HG03558 (cell line): ENCODE data around the gene MYO1D.
"Not testable (repeated sequence)": the region's sequence is repeated elsewhere in the genome, so short reads cannot be mapped to it uniquely, and the experiment has no call there.

Source experiments
- ATAC-seq: cut with Tn5 transposase; IDR thresholded peaks from one replicate; pipeline ENCODE4 v1.9.1; 2021; ENCODE audit warnings: moderate number of reproducible peaks; ENCODE audit not compliant: unreplicated experiment; ENCODE audit errors: extremely low read depth

MYO1D gene

DNA sequence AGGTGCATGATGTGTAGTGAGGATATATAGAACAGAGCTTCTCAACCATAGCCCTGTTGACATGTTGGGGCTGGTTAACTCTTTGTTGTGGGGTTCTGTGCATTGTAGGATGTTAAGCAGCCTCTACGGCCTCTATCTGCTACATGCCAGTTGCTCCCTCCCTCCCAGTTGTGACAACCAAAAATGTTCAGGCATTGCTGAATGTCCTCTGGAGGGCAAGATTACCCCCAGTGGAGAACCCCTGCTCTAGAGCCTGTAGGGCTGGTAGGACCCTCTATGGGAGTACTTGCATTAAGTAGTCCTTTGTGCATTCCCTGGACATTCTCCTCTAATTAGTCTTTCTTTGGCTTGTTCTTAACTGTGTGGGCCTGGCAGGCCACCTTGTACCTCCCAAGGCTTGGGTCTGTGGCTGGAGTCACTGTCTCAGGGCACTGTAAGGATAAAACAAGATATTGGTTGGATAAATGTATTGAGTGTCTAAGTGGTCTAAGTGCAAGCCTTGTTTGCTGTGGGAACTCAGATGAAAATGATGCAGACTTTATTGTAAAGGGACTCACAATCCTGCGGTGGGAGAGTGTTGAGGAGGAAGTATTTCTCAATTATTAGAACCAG is 19.8 kb upstream of the MYO1D start:
- ATAC-seq = no peak

DNA sequence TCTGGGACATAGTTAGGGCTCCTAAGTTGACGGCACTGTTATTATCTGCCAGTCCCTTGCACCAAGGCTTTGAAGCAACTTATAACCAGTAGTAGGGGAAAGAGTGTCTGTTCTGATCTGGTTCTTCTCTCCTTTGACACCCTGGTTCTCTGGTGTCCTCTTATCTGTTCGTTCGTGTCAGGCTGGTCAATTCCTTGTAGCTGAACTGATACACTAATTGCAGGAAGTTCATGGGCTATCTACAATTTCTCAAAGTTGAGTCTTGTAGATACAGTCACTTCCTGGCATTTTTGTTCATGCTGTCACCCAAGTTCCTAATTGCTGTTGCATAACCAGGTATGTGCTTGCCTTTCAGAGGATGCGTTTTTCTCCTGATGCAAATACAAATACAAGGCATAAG is 17.3 kb upstream of the MYO1D start:
- ATAC-seq = no peak

DNA sequence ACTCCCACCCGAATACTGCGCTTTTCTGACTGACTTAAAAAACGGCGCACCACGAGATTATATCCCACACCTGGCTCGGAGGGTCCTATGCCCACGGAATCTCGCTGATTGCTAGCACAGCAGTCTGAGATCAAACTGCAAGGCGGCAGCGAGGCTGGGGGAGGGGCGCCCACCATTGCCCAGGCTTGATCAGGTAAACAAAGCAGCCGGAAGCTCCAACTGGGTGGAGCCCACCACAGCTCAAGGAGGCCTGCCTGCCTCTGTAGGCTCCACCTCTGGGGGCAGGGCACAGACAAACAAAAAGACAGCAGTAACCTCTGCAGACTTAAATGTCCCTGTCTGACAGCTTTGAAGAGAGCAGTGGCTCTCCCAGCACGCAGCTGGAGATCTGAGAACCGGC is 10.5 kb upstream of the MYO1D start:
- not testable (repeated sequence) for ATAC-seq

DNA sequence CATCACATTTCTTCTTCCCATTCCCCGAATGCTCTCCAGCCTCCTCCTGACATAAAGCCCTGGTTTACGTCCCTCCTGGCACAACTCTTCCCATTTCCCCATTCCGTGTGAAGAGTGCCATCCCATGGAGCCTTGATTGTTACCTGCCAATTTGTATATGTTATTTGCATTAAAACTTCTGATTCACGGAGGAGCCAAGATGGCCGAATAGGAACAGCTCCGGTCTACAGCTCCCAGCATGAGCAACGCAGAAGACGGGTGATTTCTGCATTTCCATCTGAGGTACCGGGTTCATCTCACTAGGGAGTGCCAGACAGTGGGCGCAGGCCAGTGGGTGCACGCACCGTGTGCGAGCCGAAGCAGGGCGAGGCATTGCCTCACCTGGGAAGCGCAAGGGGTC is 10.0 kb upstream of the MYO1D start:
- not testable (repeated sequence) for ATAC-seq

DNA sequence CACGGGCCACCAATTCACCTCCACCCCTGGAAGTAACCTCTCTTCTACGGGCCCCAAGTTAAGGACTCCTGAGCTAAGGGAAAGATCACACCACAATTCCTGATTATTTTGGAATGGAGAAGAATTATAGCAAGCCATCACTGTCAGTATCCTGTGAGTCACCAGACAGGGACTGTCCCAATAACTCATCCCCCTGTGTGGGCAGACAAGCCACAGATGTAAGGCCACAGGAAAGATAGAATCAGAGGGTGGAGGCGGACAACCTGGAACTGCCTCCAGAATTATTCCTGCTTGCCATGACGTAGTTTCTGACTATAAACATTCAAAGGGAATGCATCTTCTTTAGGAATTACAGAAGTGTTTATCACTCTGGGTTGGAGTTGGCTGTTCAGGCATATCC is 5.8 kb upstream of the MYO1D start:
- ATAC-seq = no peak

DNA sequence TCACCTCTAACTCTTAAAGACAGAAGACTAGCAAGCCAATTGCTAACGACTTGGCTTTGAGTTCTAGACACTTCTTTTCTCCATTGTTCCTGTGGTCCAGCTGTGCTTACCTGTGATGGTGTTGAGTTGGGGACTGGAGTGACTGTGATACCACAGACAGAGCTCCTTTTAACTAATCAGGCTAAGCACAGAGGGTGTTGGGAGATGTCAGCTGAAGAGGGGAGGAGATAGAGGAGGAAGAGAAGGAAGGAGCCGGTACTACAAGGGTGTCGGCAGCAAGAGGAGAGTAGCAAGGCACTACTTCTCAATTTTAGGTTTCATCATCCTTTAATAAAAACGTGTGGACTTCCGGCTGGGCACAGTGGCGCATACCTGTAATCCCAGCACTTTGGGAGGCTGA is 5.1 kb upstream of the MYO1D start:
- ATAC-seq = no peak

DNA sequence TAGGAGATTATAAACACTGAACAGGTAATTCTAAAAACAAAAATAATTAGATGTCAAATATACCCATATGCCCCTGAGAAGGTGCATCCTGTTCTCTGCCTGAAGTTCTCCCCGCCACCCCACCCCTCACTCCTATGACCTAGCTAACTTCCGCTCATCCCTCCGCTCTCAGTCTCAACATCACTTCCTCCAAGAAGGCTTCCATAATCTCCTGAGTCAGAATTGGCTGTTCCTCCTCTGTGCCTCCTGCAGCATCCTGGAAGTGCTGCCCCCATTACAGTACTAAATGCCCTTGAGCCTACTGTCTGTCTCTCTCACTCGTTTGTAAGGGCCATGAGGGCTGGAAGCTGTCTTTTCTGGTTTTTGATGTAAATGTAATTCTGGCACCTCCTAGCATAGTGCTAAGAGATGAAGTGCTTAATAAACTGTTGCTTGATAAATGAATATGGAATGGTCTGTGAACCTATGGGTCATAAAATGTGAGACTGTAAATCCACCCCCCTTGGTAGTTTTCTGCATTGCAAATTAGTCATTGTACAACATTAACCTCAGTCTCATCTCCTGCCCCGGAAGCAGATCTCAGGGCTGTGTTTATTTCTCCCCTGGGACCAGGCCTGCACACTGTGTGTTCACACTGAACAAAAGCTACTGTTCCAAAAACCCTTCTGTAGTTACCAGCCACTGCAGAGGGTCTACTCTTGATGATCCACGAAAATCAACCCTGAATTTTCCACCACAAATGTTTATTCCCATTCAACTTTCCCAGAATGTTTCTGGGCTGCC is 3.9 kb upstream of the MYO1D start:
- no peak for ATAC-seq

DNA sequence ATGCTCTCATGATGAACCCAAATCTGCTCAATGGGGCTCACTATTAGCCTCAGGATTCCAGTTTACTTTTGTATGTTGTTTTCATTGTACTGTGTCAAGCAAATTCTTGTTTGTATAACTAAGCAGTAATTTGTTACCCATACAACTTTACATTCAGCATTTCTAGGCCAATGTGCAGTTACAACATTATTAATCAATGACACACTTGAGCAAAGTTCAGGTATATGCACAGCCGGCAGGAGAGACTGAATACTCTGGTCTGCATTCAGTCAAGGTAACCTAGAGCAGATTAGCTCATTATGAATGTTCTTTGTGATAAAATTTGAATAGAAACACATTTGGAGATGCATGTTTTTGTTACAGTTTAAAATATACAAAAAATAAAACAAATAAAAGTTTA is 2.2 kb upstream of the MYO1D start:
- no peak for ATAC-seq

DNA sequence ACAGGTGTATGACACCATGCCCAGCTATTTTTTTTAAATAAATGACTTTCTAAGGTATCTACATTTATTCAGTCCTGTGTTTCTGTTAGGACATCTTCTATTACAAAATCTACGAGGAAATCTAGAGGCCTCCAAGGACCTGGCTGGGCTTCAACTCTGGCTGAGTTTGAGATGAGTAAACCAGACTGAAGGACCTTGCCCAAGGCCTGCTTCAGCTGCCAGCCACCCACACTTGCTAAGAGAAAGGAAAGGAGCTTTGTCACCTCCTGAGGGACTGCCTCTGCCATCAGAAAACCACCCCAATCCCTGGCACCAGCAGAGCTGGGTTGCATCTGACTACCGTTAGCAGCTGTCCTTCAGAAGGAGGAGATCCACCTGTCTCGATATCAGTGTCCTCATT is 1.3 kb upstream of the MYO1D start:
- ATAC-seq = no peak

DNA sequence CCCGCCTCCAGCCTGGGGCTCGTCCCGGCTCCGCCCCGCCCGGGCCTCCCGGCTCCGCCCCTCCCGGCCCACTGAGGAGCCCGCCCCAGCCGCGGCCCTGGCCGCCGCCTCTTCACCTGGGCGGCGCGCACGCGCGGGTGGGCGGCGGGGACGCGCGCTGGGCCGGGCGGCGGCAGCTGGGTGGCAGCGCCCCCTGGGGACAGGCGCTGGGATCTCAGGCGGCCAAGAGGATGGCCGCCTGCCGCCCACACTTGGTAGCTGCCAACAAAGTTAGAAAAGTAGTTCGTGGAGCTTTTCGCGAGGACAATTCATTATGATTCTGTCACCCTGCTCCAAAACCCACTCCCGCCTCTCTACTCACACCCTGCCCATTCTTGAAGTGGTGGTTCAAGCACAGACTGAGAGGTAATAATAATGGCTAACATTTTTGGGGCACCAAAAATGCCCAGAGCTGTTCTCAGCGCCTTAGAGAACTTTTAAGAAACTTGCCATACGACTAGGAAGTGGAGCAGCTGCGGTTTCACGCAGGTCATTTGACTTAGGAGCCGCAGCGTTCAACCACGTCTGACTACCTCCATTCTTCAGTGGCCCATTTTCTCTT is 340 bp upstream of the MYO1D start:
- ATAC-seq = peak; percentile 49

DNA sequence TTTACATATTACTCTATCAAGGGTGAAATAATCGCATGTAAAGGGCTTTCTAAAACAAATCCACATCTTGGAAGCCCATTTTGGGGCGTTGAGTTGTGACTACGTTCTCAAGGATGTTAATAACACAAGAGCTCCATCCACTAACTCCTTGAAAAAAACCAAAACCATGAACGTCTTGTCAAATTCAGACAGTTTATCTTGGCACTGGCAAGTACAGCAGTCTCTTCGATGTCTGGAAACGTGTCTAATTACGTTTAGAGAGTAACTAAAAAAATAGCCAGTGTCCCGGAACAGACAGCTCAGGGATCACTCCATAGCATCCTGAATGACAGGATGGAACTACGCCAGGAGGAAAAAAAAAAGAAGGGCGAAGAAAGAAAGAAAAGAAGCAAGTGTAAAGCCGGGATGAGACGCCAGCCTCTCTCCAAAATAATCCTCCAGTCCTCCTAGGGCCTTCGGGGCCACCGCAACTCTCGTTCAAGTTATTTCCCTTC is 954 bp downstream of the MYO1D start:
- no peak for ATAC-seq

DNA sequence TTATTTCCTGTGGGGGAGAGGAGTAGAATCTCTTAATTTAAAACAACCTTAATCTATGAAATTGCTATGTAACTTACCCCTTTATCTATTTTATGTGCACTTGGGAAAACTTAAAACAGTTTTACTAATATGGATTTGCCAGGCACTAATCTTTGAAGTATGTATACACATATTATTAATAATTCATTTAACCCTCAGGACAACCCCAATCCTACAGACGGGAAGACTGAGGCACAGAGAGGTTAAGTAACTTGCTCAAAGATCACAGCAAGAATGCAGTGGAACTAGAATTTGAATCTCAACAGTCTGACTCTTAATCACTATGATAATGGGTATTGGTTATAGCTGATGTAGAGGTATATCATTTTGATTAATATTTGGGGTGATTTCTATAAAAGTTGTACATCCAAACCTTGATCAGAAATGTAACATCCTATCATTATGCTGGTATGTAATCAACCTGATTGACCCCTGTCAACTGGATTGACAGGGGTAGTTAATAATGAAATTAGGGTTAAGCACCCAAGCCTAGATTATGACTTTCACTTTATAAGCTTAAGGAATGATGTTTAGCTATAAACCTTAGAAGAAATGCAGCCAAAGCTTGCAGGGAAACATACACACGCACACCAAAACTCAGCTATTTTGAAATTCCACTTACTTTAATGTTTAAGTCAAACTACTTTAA is 1.6 kb downstream of the MYO1D start:
- no peak for ATAC-seq

DNA sequence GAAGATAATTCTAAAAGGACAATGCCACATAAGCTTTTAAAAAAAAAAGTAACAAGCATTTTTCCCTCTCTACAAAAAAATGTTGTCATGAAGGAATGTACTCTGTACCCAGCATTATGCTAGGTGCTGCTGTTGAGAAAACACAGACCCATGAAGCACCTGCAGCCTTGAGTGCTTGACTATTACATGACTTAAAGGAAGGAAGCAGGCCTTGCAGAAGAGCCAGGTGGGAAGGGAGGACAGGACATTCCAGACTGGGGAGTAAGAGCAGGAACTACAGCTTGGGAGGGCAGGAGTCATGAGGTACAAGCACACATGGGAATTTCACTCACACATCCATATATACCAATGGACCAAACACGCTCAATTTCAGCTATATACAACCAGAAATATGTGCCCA is 3.8 kb downstream of the MYO1D start:
- ATAC-seq = no peak

DNA sequence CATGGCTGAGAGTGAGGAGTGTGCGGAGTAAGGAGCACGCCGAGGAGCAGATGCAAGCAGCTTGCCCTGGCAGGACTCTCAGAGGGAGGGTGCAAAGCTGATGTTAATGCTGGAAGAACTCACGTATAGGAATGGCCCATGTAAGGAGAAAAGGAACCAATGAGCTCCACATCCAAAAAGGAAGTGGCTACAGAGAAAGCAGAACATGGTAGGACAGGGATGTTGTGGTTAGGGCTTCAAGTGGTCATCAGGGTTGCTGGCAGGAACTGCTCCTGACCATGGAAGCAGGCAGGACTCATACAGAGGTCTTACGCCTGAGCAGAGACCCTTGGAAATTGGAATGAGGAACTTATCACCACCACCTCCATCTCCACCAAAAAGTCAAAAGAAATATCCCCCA is 5.2 kb downstream of the MYO1D start:
- ATAC-seq = no peak

DNA sequence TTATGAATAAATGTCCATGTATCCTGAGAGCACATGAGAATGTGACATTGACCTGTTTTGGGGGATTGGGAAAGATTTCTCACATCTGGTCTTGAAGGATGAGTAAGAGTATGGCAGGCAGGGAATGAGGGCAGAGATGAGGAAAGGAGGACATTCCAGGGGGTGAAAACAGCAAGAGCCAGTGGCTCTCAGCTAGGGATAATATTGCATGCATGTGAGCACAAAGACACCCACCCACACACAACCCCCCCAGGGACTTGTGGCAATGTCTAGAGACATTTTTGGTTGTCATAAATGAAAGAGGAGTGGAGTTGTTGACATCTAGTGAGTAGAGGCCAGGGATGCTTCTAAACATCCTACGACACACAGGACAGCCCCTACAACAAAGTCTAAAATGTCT is 6.0 kb downstream of the MYO1D start:
- no peak for ATAC-seq

DNA sequence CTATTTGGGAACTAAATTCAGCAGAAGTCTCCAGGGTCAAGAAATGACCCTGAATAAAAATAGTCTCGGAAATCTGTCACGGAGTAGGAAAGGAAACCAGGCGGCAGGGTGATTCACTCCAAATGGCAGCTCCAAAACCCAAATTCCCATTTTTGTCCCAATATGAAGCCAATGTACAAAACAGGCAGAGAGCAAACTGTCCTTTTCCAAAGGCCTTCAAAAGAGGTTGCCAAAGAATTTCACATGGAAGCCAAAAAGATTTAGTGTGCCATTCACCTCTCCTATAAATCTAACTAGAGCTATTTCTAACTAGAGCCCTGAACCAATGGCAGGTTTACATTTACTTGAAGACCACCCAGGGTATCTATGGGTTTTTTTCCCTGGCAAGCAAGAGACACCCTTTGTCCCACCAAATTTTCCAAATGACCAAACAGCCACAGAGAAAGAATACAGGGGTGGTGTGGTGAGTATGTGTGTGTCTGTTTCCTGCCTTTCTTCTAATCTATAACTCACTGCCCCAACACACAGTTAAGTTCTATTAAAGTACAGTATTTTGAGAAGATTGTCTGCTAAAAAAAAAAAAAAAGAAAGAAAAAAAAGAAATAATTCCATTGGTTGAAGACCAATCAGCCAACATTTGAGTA is 6.8 kb downstream of the MYO1D start:
- ATAC-seq = no peak

DNA sequence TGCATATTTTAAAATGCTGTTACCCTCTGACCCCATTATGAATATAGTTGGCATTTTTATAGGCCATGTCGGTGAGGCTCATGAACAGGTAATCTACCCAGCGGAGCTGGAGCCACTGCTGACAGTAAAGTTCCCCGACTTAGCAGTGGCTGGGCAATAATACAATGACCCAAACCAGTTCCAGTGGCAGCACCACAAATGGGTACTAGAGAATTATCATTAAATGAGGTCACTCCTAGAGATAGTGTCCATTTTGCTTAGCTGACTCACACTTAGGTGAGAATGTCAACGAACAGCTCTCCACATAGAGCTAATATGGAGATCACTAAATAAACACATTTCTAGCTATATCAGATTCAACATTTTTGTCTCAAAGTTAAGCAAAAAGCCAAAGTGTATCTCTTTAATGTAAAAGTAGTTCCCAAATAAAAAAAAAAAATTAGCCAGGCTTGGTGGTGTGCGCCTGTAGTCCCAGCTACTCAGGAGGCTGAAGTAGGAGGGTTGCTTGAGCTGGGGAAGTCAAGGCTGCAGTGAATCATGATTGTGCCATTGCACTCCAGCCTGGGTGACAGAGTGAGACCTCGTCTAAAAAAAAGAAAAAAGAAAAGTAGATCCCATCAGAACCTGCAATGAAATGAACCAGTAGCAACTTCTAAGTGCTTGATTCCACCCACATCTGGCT is 7.4 kb downstream of the MYO1D start:
- no peak for ATAC-seq

DNA sequence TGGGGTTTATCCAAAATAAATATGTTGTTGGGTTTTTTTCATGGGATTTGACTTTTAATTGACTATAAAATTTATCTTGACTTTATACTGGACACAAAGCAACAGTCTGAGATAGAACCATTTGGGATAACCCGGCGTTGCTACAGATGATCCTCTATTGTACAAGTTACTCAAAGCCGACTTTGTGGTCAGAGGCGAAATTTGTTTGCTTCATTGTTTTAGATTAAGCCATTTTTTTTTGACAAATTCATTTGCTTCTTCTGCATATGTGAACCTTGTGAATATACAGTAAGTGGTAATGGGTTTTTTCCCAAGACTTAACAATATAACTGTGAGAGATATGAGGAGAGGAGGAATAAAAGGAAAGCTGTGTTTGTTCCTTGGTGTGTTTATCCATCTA is 11.8 kb downstream of the MYO1D start:
- ATAC-seq = no peak

DNA sequence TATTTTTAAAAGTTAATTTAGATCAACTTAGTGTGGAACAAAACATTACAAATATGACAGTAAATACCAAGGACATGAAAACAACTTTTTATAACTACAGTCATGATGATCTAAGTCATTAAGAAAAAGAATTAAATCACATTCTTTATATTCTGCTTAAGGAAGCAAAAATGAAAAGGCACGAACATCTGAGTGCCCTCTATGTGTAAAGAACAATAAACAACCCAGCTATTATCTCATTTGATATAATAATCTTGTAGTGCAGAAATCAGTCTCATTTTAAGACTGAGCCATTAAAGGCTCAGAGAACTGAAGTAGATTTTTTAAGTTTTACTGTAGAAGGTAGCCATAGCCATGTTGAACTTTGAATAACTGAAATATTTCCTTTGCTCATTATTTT is 13.4 kb downstream of the MYO1D start:
- ATAC-seq = no peak

DNA sequence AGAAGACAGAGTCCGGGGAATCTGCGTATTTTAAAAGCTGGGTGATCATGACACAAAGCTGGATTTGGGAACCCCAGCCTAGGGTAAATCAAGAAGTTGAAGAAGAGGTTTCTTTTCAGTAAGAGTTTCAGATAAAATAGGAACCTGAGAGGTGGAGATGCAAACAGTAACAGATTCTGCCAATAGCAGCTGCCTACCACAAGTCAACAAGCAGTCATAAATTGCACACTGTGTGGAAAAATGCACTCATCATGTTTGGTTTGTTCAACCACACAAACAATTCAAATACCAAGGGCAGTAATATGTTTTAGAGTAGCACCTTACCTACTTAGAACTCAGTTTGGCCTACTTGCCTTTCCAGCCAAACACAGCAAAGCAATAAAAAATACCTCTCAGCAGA is 14.0 kb downstream of the MYO1D start:
- ATAC-seq = no peak
